ENCODE results near the gene PNKD. TPM values are rescaled to one million over a fixed set of nuclear protein-coding genes. Genes with fewer than 3 reads are reported as not detected.
"Not testable (repeated sequence)": the region's sequence is repeated elsewhere in the genome, so short reads cannot be mapped to it uniquely, and the experiment has no call there.

Gene PNKD
- total RNA-seq, 1 donor: 17.4 TPM

DNA sequence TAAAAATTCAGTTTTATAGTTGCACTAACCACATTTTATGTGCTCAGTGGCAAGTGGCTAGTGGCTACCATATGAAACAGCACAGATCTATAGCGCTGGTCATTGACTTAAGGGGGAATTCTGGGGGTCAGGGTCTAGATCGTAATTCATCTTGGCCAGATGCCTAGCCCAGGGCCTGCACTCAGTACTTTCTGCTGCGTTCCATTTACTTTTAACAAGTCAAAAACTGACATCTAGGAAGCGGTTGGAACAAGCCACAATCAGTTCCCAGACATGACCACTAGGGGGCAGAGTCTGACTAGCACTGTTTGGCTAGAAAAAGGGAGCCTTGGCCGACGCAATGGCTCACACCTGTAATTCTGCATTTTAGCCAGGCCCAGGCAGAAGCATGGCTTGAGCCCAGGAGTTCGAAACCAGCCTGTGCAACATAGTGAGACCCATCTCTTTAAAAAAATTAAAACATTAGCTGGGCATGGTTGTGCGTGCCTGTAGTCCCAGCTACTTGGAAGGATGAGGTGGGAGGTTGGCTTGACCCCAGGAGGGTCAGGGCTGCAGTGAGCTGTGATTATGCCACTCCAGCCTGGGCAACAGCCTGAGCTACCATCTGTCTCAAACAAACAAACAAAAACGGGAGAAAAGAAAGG lies 31.0 kb downstream of the PNKD start:
- TF ChIP-seq, protein P1, sequence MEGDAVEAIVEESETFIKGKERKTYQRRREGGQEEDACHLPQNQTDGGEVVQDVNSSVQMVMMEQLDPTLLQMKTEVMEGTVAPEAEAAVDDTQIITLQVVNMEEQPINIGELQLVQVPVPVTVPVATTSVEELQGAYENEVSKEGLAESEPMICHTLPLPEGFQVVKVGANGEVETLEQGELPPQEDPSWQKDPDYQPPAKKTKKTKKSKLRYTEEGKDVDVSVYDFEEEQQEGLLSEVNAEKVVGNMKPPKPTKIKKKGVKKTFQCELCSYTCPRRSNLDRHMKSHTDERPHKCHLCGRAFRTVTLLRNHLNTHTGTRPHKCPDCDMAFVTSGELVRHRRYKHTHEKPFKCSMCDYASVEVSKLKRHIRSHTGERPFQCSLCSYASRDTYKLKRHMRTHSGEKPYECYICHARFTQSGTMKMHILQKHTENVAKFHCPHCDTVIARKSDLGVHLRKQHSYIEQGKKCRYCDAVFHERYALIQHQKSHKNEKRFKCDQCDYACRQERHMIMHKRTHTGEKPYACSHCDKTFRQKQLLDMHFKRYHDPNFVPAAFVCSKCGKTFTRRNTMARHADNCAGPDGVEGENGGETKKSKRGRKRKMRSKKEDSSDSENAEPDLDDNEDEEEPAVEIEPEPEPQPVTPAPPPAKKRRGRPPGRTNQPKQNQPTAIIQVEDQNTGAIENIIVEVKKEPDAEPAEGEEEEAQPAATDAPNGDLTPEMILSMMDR (IDR thresholded peaks at IDR 0.05; ENCODE audit: insufficient read depth, low read length): peak; percentile 97
- peak; percentile 88 for DNase-seq (ENCODE audit: low read depth)

DNA sequence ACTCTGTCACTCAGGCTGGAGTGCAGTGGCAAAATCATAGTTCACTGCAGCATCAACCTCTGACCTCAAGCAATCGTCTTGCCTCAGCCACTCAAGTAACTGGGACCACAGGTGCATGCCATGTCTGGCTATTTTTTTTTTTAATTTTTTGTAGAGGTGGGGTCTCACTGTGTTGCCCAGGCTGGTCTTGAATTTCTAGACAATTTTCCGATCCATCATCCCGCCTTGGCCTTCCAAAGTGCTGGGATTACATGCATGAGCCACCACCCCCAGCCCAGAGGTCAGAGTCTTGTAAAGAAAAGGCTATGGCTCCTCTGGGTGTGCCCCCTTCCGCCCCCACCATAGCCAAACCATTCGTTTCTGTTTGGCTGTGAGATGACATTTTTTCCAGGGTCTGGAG lies 35.1 kb downstream of the PNKD start:
- H3K4me3 ChIP-seq (ENCODE audit: low read depth, low read length): no peak overlapping the region
- TF ChIP-seq, protein P1 (IDR thresholded peaks at IDR 0.05; ENCODE audit: insufficient read depth, low read length): no peak
- no peak for DNase-seq (ENCODE audit: low read depth)

More for the DNA sequence above, 31.0 kb downstream of the PNKD start:
- no peak overlapping the region for H3K4me3 ChIP-seq (ENCODE audit: low read depth, low read length)

DNA sequence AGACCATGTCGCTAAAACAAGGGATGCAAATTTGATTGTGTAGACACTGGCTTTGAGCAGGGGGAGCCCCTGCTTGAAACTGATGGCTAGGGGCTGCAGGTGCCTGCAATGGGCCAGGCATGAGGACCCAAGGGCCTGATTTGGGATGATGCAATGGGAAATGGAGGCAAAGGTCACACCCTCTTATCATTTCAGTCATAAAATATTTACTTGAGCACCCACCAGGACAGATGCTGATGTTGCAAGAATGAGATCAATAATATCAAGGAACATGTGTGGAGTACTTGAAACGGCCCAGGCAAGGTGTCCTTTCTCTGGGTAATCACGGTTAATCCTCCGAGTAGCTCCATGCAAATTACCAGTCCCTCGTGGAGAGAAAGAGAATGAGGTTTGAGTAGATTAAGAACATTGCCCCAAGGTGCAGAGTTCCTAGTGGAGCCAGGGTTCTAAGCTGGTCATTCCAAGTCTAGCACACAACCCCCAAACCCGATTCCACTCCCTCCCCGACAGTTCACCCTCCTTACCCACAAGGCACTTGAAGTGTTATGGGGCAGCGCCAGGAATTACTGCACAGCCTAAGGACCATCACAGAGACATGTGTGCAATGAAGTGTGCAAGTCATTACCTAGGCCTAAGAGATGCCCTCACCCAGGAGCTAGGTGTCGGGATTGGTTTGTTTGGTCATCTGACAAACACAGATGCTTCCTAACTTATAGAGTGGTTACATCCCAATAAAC lies 36.0 kb downstream of the PNKD start:
- DNase-seq (ENCODE audit: low read depth): no peak
- H3K4me3 ChIP-seq (ENCODE audit: low read depth, low read length): no peak overlapping the region
- TF ChIP-seq, protein P1 (IDR thresholded peaks at IDR 0.05; ENCODE audit: insufficient read depth, low read length): no peak

DNA sequence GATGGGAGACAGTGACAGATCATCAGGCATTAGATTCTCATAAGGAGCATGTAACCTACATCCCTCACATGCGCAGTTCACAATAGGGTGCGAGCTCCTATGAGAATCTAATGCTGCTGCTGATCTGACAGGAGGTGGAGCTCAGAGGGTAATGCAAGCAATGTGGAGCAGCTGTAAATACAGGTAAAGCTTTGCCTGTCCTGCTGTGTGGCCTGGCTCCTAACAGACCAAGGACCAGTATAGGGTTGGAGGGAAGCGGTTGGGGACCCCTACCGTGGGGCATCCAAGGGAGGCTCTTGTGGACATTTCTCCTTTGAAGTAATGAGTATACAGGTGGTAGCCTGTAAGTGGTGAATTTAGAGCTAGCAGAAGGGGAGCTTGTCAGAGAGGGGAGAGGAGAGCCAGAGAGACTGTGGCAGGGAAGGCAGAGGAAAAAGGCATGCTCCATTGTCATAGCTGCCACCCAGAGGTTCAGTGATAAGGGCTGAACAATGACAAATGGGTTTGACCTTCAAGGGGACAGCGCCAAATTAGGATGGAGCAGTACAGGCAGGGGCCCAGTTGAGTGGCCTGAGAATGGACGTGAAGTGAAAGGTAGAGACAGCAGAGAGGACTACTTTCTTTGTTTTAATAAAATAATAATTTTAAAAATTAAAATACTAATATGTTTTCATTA lies 37.2 kb downstream of the PNKD start:
- DNase-seq (ENCODE audit: low read depth): no peak
- TF ChIP-seq, protein P1 (IDR thresholded peaks at IDR 0.05; ENCODE audit: insufficient read depth, low read length): no peak
- no peak overlapping the region for H3K4me3 ChIP-seq (ENCODE audit: low read depth, low read length)

DNA sequence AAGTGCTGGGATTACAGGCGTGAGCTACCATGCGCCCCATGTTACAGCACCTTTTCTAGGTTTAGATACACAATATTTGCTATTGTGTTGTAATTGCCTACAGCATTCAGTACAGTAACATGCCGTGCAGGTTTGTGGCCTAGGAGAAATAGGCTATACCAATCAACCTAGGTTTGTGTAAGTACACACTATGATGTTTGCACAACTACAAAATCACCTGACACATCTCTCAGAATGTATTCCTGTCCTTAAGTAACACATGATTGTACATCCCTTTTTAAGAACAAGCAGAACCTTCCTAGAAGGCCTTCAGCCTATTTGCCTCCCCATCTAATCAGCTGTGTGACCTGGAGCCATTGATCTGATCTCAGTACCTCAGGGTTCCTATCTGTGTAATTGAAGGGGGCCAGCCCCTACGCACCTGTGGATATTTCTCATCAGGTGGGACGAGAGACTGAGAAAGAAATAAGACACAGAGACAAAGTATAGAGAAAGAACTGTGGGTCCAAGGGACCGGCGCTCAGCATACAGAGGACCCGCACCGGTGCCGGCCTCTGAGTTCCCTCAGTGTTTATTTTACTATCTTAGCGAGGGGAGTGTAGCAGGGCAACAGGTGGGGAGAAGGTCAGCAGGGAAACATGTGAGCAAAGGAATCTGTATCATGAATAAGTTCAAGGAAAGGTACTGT lies 40.7 kb downstream of the PNKD start:
- TF ChIP-seq, protein P1 (IDR thresholded peaks at IDR 0.05; ENCODE audit: insufficient read depth, low read length): no peak
- H3K4me3 ChIP-seq (ENCODE audit: low read depth, low read length): no peak overlapping the region
- DNase-seq (ENCODE audit: low read depth): no peak

DNA sequence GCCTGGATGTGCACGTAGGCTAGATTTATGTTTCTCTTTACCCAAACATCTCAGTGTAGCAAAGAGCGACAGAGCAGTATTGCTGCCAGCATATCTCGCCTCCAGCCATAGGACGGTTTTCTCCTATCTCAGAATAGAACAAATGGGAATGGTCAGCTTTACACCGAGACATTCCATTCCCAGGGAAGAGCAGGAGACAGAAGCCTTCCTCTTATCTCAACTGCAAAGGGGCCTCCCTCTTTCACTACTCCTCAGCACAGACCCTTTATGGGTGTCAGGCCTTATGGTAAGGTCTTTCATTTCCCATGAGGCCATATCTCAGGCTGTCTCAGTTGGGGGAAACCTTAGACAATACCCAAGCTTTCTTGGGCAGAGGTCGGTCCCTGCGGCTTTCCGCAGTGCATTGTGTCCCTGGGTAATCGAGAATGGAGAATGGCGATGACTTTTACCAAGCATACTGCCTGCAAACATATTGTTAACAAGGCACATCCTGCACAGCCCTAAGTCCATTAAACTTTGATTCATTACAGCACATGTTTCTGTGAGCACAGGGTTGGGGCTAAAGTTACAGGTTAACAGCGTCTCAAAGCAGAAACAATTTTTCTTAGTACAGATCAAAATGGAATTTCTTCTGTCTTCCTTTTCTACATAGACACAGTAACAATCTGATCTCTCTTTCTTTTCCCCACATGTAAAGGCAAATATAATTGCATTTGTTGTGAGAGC lies 41.4 kb downstream of the PNKD start:
- H3K4me3 ChIP-seq (ENCODE audit: low read depth, low read length); DNase-seq (ENCODE audit: low read depth): not testable (repeated sequence)

Data from fibroblast of the aortic adventitia (primary cell).